B cell (primary cell): ENCODE data around the gene MAGEB10. TPM values are rescaled to one million over a fixed set of nuclear protein-coding genes. Genes with fewer than 3 reads are reported as not detected.

Experiments
- ATAC-seq: fragments of 200-7000 bp; cut with Tn5 transposase; one replicate; pipeline ENCODE4 v1.10.0; 2021; ENCODE audit warnings: low read depth, mild to moderate bottlenecking, moderate number of reproducible peaks, moderate library complexity
- CTCF ChIA-PET: fragments of 350-600 bp; sonication (Branson Sonifier 250); formaldehyde crosslinking; loops from one replicate; lab custom pipeline; 2021; ENCODE audit warnings: antibody characterized with exemption, inconsistent platforms; lab: Charles Lee
- POLR2A ChIA-PET: fragments of 350-600 bp; sonication (Branson Sonifier 250); formaldehyde crosslinking; loops from one replicate; lab custom pipeline; 2021; ENCODE audit warnings: antibody characterized with exemption; lab: Charles Lee
- DNase-seq: peaks from one replicate; pipeline ENCODE4 v3.0.0; 2013
- H2AFZ ChIP-seq: 2 replicates; pipeline ENCODE4 v1.6.1; 2012; ENCODE audit warnings: mild to moderate bottlenecking, low read depth, low read length; ENCODE audit not compliant: insufficient read depth, poor library complexity, severe bottlenecking
- H3K27ac ChIP-seq, 2 donors: 1 replicate in 1 of 2; 2 replicates in 1 of 2; pipeline ENCODE4 v1.5.1; 2012 to 2013; ENCODE audit warnings: low read length in 2 of 2, mild to moderate bottlenecking in 2 of 2, moderate library complexity in 1 of 2
- H3K27me3 ChIP-seq, 4 experiments: fragments of 200-600 bp in 1 of 4; sonication (generic) in 1 of 4; replicated peaks in 1 of 4; 1 replicate in 2 of 4; 2 replicates in 2 of 4; pipeline versions ENCODE4 v1.6.1 to v1.7.0; 2013 to 2016; ENCODE audit warnings: low read length in 3 of 4, mild to moderate bottlenecking in 2 of 4, mixed read lengths in 1 of 4, moderate library complexity in 1 of 4; ENCODE audit not compliant: insufficient read depth in 4 of 4, control insufficient read depth in 3 of 4; ENCODE audit errors: control extremely low read depth in 1 of 4
- H3K36me3 ChIP-seq, 2 experiments: replicated peaks in 1 of 2; 1 replicate in 1 of 2; 2 replicates in 1 of 2; pipeline versions ENCODE4 v1.6.1 to v1.7.1; 2013; ENCODE audit warnings: low read length in 1 of 2; ENCODE audit not compliant: insufficient read depth in 2 of 2, control insufficient read depth in 1 of 2; ENCODE audit errors: control extremely low read depth in 1 of 2, extremely low read depth in 1 of 2
- H3K4me1 ChIP-seq, 2 donors: fragments of 200-600 bp in 1 of 2; sonication (generic) in 1 of 2; 1 replicate in 1 of 2; 2 replicates in 1 of 2; pipeline versions ENCODE4 v1.5.1 to v1.6.1; 2013 to 2017; ENCODE audit warnings: low read length in 2 of 2; ENCODE audit not compliant: control insufficient read depth in 2 of 2, insufficient read depth in 2 of 2
- H3K4me2 ChIP-seq: replicated peaks from 2 replicates; pipeline ENCODE3; 2012; ENCODE audit warnings: mild to moderate bottlenecking, low read depth, low read length; ENCODE audit not compliant: poor library complexity, severe bottlenecking
- H3K4me3 ChIP-seq, 5 experiments: fragments of 200-600 bp in 1 of 5; sonication (generic) in 1 of 5; 1 replicate in 3 of 5; 2 replicates in 2 of 5; pipeline versions ENCODE4 v1.5.1 to v1.7.0; 2011 to 2016; ENCODE audit warnings: low read length in 4 of 5, mild to moderate bottlenecking in 4 of 5, low read depth in 2 of 5, control low read depth in 1 of 5, moderate library complexity in 1 of 5; ENCODE audit not compliant: insufficient read depth in 1 of 5; ENCODE audit errors: control extremely low read depth in 1 of 5, extremely low read depth in 1 of 5
- H3K79me2 ChIP-seq: fragments of 200-600 bp; sonication (generic); one replicate; pipeline ENCODE4 v1.6.0; 2016; ENCODE audit warnings: low read length; ENCODE audit not compliant: control insufficient read depth, insufficient read depth
- H3K9ac ChIP-seq: fragments of 200-600 bp; sonication (generic); 2 replicates; pipeline ENCODE4 v1.6.1; 2017; ENCODE audit warnings: mild to moderate bottlenecking, low read length, moderate library complexity
- H3K9me3 ChIP-seq, 3 donors: one replicate each; pipeline versions ENCODE4 v1.6.1 to v1.7.1; 2013; ENCODE audit warnings: low read length in 2 of 3; ENCODE audit not compliant: control insufficient read depth in 2 of 3, insufficient read depth in 1 of 3; ENCODE audit errors: control extremely low read depth in 1 of 3
- H4K20me1 ChIP-seq: 2 replicates; pipeline ENCODE4 v1.6.0; 2012; ENCODE audit warnings: mild to moderate bottlenecking, low read length; ENCODE audit not compliant: insufficient read depth, control insufficient read depth, poor library complexity, severe bottlenecking
- H3K27ac Mint-ChIP-seq: one replicate; pipeline ENCODE4 v1.8.0; 2021; ENCODE audit warnings: mixed read lengths
- H3K27me3 Mint-ChIP-seq: one replicate; pipeline ENCODE4 v1.8.0; 2021; ENCODE audit warnings: mixed read lengths
- H3K4me1 Mint-ChIP-seq: one replicate; pipeline ENCODE4 v1.8.0; 2021; ENCODE audit warnings: mixed read lengths
- H3K4me3 Mint-ChIP-seq: one replicate; pipeline ENCODE4 v1.8.0; 2021; ENCODE audit warnings: mixed read lengths
- H3K9me3 Mint-ChIP-seq: one replicate; pipeline ENCODE4 v1.8.0; 2022; ENCODE audit warnings: mixed read lengths; ENCODE audit not compliant: insufficient read depth
- CTCF ChIP-seq: fragments of 200-600 bp; IDR thresholded peaks from one replicate; pipeline ENCODE4 v1.8.0; 2022; ENCODE audit warnings: antibody characterized with exemption, mild to moderate bottlenecking
- EZH2 ChIP-seq: IDR thresholded peaks from 2 replicates; pipeline ENCODE4 v1.6.1; 2012; ENCODE audit warnings: borderline replicate concordance, low read depth, mild to moderate bottlenecking, moderate library complexity, low read length; ENCODE audit not compliant: insufficient read depth, poor library complexity, severe bottlenecking
- WGBS: methylation state at CpG from one replicate; pipeline ENCODE4 v1.1.5; 2013; ENCODE audit warnings: missing lambda C conversion rate; ENCODE audit not compliant: insufficient coverage; 5-methylcytosine and 5-hydroxymethylcytosine counted together
- intact Hi-C: fragments of 100-400 bp; cut with micrococcal nuclease; formaldehyde crosslinking; loops from one replicate; pipeline ENCODE4 v1.10.0; 2022
- polyA plus RNA-seq: library from polyadenylated mRNA; depleted of rRNA; stranded (reverse); fragments of >200 nt; gene quantifications from 2 replicates; pipeline ENCODE4 v1.2.3, GENCODE V29; 2012
- total RNA-seq, 2 donors: library from RNA; stranded (reverse); fragments of 120-200 nt in 1 of 2; gene quantifications; 1 replicate in 1 of 2; 2 replicates in 1 of 2; pipeline versions ENCODE4 v1.2.3 to v1.2.4, GENCODE V29; 2013 to 2022

Gene MAGEB10
- total and polyA plus RNA-seq, 2 donors (not counting 1 experiment from before 2014, with no cell fraction given), result not detected

GRCh38 chrX:27767387-27767786, 40.4 kb upstream of the MAGEB10 start:
- no peak for TF ChIP-seq EZH2
- TF ChIP-seq CTCF, result no peak

GRCh38 chrX:27775984-27776383, 31.8 kb upstream of the MAGEB10 start:
- POLR2A ChIA-PET, result no interaction called here
- Histone ChIP-seq H3K27me3 (no peaks in the 10 kb centered on the region), H3K9ac (no peak overlapping the region), H2AFZ (no peak overlapping the region), H3K9me3 (no peaks in the 10 kb centered on the region), H3K79me2 (no peaks in the 10 kb centered on the region), H3K4me1 (no peaks in the 10 kb centered on the region), H4K20me1 (no peaks in the 10 kb centered on the region), H3K36me3 (no peaks in the 10 kb centered on the region), H3K27ac (no peak overlapping the region), H3K4me3 (no peak overlapping the region), H3K4me2 (no peak overlapping the region)
- no CpG with 5 or more reads among the region's 2 CpGs for WGBS
- intact Hi-C loops, result no loop called here
- ATAC-seq (no peak), DNase-seq (no peak)
- CTCF ChIA-PET, result no interaction called here
- H3K4me1 Mint-ChIP-seq, result no peaks in the 10 kb centered on the region
- H3K9me3 Mint-ChIP-seq, result peaks cover 3% of the 10 kb centered on the region
- H3K4me3 Mint-ChIP-seq, result no peak overlapping the region
- no peaks in the 10 kb centered on the region for H3K27me3 Mint-ChIP-seq
- no peak overlapping the region for H3K27ac Mint-ChIP-seq
- TF ChIP-seq CTCF (no peak), EZH2 (no peak)

More at GRCh38 chrX:27767387-27767786, 40.4 kb upstream of the MAGEB10 start:
- DNase-seq (no peak), ATAC-seq (no peak)
- POLR2A ChIA-PET, result no interaction called here
- H2AFZ ChIP-seq, result no peak overlapping the region
- H3K36me3 ChIP-seq, result no peaks in the 10 kb centered on the region
- CTCF ChIA-PET, result no interaction called here
- H3K9ac ChIP-seq, result no peak overlapping the region
- no peaks in the 10 kb centered on the region for H3K27me3 Mint-ChIP-seq
- H3K9me3 Mint-ChIP-seq, result peaks cover 7% of the 10 kb centered on the region
- H3K27me3 ChIP-seq, result no peaks in the 10 kb centered on the region
- intact Hi-C loops, result no loop called here
- H3K4me2 ChIP-seq, result no peak overlapping the region
- H3K27ac Mint-ChIP-seq, result no peak overlapping the region
- H3K4me1 ChIP-seq, result no peaks in the 10 kb centered on the region
- no peaks in the 10 kb centered on the region for H3K4me1 Mint-ChIP-seq
- no peak overlapping the region for H3K4me3 ChIP-seq
- no peaks in the 10 kb centered on the region for H4K20me1 ChIP-seq
- no peaks in the 10 kb centered on the region for H3K79me2 ChIP-seq
- H3K27ac ChIP-seq, result no peak overlapping the region
- peaks cover 0 to 2% (median 0%) of the 10 kb centered on the region in 3 donors for H3K9me3 ChIP-seq
- no peak overlapping the region for H3K4me3 Mint-ChIP-seq
